OCI-LY7 (cell line): ENCODE measurements around the gene SYT13.

Source experiments
- EZH2phosphoT487 ChIP-seq: fragments of 200-600 bp; sonication (generic); IDR thresholded peaks from 2 replicates; pipeline ENCODE4 v1.6.1; 2018; ENCODE audit warnings: low read depth, borderline replicate concordance, mild to moderate bottlenecking, mixed run types, antibody characterized with exemption, low read length, moderate library complexity, mixed read lengths
- TF ChIP-seq, protein P1 (sequence below): fragments of 200-600 bp; sonication (generic); conservative IDR thresholded peaks from 2 replicates; pipeline ENCODE4 v1.5.1; 2014; ENCODE audit warnings: mild to moderate bottlenecking, antibody characterized with exemption, low read length, moderate library complexity, mixed read lengths

DNA sequence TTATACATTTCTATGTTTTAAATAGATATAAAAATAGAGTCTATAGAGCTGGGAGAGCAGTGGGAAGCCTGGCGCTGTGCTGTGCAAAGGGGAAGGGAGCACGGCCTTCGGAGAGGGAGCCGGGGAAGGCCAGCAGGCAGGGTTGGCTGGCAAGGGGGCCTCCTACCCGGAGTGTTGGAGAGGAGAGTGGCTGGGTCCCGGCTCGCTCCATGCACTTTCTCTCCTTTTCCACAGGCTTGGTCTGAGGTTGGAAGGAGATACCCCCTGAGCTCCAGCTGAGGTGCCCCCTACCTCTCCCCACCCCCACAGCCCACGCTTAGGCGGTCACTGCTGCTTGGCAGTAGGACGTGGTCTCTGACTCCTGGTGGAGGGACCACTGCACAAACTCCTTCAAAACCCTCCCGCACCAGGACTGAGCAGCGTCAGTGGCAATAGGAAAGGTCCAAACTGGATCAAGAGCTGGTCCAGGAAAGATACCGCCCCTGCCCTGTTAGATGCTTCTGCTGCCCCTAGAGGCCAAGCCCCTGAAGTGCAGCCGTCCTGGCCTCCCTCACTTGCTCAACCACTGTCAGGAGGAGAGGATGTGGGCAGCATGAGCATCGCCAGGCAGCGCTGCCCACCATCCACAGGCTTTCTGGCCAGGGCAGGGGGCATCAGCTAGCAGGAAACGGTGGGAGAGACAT, 52.9 kb downstream of the SYT13 start:
- TF ChIP-seq, protein P1, sequence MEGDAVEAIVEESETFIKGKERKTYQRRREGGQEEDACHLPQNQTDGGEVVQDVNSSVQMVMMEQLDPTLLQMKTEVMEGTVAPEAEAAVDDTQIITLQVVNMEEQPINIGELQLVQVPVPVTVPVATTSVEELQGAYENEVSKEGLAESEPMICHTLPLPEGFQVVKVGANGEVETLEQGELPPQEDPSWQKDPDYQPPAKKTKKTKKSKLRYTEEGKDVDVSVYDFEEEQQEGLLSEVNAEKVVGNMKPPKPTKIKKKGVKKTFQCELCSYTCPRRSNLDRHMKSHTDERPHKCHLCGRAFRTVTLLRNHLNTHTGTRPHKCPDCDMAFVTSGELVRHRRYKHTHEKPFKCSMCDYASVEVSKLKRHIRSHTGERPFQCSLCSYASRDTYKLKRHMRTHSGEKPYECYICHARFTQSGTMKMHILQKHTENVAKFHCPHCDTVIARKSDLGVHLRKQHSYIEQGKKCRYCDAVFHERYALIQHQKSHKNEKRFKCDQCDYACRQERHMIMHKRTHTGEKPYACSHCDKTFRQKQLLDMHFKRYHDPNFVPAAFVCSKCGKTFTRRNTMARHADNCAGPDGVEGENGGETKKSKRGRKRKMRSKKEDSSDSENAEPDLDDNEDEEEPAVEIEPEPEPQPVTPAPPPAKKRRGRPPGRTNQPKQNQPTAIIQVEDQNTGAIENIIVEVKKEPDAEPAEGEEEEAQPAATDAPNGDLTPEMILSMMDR = peak; percentile 79
- TF ChIP-seq EZH2phosphoT487 = no peak
